Kidney tubule cell (primary cell): ENCODE data around the gene LHX2.

Source experiments
- DNase-seq: peaks from one replicate; pipeline ENCODE4 v3.0.0-alpha.2; 2018; ENCODE audit warnings: low spot score

LHX2 gene

DNA sequence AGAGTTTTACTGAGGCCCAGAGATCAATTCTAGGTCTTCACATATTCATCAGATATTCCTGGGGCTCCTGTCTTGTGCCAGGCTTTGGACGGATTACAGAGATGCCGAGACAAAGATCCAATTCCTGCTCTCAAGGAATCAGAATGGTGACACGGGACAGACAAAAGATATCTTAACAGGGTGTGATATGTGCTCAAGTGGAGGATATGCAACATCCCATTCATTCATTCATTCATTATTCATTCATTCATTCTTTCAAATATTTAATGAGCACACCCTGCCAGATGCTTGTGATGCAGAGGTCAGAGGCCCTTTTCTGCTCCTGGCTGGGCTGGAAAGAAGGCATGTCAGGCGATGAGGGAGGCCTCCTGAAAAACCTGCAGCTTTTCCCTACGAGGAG lies 21.8 kb downstream of the LHX2 start:
- DNase-seq = no peak

DNA sequence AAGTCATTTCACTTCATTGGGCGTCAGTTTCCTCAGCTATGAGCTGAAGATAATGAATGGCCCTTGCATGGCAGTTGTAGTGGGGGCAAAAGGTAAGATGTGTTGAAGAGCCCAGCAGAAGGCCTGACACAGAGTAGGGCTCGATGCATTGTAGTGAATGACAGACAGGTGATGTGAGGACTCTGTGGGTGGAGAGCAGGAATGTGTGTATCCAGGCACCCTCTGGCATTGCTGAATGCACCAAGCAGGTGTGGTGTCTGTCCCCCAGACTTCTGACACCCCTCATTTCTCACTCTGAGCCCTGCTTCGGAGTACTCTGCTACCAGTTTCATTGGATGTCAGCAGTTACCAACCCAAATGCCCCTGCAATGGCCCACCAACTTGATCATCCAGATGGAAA lies 22.4 kb downstream of the LHX2 start:
- DNase-seq = no peak

DNA sequence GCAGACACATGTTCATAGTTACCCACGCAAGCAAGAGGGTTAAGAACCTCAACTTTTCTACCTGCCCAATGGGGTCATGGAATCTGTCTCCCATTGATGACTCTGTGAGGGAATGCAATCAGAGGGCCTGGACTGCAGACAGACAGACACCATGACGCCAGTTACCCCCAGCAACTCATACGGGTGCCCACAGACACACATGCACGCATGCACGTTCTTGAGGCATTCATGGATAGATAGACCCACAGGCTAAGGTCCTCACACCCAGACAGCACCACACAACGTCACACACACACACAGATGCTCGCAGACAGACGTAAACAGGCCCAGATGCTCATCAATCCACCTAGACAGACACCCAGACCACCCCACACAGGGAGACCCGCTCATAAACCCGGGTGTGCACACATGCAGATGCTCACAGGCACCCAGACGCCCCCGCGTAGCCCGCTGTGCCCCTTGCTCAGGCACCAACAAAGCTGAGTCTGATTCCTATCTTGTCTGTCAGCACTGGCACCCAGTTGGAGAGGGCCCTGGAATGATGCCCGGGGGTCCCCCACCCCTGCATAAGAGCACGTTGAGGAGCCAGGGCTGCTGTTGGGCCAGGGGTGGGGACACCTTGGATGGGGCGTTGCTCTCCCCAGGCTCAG lies 23.6 kb downstream of the LHX2 start:
- no peak for DNase-seq

DNA sequence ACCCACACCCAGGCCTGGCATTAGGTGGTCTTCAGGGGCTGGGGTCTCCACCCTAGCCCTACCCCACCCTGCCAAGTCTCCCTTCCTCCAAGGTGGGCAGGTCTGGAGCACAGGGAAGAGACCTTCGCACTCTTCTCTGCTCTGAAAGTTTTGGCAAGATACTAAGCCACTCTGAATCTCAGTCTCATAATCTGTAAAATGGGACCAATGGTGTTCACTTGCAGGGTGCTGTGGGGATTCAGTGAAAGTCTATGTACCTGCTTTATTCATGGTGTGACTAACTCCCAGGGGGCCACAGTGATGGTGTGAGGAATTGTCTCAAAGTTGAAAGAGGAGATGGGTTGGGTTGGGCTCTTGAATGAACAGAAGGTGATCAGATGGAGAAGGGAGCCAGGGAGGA lies 25.0 kb downstream of the LHX2 start:
- DNase-seq = no peak

DNA sequence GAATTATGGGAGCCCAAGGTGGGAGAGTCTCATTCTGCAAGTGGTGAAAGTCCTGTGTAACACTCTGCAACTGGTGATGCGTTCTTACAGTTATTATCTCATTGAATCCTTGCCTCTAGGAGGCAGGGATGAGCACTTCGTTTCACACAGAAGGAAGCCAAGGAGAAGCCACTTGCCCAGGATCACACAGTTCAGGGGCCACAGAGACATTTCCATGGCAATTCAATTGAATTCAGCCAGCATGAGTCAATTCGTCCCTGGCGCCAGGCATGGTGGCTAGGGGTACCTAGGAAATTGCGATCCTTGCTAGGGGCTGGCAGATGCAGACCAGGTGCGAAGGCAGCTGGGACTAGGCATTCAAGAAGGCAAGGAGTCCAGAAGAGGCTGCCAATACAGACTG lies 26.2 kb downstream of the LHX2 start:
- DNase-seq = no peak

DNA sequence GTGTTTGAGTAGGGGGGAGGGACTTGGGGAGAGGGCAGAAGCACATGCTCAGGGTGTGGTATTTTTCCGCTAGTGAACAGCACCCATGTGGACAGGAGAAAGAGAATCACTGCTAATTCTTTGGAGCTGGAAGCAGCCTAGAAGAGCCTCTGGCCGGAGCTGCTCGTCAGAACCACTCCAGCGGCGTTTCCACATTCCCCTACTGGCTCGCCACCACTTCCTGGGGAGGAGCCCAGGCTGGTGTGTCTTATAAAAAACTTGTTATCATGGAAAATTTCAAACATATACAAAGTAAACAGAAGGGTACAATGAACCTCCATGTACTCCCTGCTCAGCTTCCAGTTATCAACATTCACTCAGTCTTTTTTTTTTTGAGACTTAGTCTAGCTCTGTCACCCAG lies 26.7 kb downstream of the LHX2 start:
- no peak for DNase-seq

DNA sequence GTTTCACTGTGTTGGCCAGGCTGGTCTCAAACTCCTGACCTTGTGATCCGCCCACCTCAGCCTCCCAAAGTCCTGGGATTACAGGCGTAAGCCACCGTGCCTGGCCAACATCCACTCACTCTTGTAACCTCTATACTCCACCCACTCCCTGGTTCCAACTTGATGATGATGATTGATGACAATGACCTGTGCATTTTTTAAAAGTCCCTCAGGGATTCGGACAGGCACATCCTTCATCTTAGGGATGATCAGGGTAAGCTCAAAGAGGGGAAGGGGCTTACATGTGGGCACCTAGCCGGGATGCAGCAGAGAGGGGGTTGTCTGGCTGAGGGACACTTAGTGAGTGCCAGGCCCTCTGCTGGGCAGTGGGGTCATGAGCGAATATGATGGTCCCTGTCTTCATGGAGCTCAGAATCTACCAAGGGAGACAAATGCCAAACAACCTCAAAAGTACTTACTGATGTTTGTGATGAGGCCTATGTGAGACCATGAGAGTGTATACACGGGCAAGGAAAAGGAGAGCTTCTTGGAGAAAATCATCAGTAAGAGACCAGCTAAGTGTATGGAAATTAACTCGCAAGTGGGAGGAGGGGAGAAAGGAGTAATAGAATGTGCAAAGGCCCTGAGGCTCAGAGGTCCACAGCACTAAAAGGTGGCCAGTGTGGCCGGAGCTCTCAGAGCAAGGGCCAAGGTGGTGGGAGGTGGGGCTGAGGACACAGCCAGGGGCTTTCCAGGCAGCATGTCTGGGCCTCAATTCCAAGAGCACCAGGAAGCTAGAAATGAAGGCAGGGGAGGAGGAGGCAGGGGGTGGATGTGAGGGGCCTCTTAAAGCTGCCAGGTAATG lies 27.4 kb downstream of the LHX2 start:
- no peak for DNase-seq

DNA sequence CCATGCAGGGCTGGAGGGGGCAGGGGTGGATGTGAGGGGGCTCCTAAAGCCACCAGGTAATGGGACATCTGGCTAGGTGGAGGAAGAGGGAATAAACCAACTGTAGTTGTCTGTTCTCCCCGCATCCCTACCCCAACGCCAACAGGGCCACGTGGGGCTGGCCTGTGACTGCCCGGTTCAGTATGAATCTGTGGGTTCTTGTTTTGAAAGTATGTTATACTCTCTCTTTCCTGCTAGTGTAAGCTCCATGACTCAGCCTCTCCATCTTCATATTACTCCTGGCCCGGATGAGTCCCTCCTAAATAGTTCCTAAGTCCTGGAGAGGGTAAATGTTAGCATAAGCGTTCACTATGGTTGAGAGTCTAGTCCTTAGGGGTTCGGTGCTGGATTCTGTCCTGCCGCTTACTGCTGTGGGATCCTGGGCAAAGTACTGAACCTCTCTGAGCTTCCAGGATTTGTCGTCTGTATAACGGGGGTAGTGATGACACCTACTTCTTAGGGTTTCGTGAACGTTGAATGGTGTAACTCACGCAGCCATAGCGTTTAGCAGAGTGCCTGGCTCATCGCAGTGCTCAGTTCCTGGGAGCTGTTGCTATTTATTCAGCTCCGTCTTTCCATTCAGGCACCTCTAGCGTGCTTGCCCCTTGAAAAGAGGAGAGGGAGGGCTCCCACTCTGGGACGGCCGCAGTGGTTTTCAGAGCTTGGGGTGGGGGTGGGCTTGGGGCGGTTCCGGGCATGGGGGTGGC lies 28.8 kb downstream of the LHX2 start:
- DNase-seq = no peak

DNA sequence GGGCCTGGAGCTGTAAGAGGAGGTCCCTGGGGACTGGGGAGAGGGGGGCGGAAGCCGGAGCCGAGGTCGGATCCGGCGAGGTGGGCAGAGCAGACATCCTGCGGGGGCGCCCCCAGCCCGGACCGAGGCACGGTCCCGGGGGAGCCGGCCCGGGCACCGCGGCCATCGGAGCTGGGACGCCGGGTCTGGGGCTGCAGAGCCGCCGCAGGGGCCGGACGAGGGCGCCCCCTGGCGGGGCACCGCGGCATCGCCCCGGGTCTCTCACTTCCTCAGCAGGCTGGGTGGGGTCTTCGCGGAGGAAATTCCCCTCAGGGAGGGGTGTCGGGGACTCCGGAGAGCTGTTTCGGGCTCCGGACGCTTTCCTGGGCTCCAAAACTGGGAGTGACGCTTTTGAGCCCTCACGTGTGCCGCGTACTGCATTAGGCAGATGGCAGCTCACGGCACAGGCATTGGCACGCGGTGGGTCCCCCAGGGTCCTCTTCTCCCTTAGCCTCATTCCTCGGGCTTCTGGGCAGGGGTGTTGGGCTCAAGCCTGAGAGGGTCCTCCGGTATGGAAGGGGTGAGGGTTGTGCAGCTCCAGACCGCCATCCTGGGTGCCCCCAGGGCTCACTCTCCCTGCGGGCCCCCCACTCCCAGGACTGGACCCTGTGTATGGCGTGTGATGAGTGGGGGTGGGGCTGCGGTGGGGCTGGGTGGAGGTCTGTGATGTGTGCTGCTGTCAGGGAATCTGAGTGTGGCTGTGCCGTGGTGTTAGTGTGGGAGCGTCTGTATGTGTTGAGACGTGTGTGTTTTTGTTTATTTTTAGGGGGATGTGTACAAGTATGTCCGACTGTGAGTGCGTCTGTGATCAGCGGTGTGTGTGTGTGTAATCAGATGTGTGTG lies 29.6 kb downstream of the LHX2 start:
- DNase-seq = peak; percentile 31

DNA sequence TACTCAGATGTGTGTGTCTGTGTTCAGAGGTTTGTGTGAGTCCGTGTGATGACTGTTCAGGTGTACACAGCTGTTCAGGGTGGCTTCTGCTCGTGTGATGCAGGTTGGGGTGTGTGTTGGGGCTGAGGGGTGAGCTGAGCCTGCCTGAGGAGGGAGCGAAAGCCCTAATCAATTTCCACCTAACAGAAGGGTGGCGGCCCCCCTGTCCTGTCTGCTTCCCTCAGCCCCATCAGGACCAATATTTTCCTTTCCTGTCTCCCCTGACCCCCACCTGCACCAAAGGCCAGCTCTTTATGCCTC lies 30.2 kb downstream of the LHX2 start:
- DNase-seq = no peak

DNA sequence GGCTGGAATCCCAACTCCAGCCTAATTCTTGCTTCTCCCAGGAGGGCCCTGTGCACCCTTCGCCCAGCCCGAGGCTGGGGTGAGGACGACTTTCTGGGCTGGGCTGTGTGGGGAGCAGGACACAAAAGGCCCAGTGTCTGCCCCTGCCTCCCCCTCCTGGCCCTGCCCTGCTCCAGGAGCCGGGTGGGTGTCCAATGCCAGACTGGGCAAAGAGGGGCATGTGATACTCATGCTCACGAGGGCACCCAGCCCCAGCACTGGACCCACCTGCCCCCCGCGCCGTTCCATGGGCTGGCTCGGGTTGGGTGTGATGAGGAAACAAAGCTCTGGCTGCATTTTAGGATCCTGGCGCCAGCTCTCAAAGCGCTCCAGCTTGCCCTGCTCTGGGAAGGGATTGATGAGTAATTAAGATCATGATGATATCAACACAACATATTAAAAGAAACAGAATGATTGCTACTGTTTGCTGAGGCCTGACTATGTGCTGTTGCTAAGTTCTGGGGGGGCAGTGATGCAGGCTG lies 30.7 kb downstream of the LHX2 start:
- no peak for DNase-seq

DNA sequence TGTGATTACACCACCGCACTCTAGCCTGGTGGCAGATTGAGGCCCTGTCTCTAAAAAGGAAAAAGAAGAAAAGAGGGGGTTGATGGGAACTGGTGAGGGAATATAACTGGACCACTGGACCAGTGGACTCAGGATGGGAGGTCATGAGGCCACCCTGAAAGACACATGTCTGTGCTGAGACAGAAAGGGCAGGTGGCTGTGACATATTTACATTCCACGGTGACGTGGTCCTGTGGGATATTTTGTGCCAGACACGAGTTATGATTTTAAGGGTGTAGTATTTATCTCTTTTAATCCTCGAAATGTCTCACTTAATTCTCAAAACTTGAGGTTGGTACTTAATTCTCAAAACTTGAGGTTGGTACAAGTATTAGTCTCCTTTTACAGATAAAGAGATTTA lies 32.9 kb downstream of the LHX2 start:
- no peak for DNase-seq

DNA sequence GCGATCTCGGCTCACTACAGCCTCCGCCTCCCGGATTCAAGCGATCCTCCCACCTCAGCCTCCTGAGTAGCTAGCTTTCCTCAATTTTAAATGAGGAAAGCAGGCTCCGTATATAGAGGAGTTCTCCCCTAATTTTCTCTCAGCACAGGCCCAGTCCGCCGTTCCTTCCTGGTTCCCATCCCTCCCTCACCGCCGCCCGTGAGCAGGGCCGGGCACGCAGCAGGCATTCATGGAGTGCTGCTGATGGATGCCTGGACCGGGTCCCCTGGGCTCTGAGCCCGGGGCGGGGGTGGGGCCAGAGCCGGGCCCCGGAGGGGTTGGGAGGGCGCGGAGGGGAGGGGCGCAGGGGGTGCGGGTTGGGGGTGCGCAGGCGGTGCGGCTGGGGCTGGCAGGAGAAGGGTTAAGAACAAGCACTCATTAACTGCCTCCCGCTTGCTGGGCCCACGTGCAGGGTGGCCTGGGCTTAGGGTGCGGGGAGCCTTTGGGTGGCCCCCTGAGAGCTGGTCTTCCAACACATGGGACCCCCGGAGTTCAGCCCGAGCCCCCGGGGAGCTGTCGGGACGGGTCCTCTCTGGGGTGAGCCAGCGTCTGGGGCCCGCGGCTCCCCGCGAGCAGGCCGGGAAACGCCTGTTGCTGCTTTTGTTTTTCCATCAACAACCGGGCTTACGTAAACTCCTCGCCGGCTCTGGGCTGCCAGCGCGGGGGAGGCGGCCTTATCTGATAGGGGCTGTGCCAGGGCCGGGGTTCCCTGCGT lies 33.7 kb downstream of the LHX2 start:
- DNase-seq = no peak

DNA sequence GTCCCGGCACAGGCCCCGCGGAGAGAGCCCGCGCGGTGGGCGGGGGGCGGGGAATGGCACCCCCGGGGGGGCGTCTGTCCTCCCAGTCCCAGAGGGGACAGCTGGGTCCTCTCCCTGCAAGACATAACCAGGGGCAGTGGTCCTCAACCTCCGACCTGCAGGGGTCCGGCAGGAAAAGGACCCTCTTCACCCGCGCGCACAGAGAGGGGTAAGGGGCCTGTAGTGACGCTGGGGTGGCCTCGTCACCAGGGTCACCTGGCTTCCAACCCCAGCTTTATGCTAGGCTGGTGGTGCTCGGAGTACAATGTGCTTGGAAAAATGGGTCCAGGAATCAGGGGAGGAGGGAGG lies 34.2 kb downstream of the LHX2 start:
- no peak for DNase-seq

DNA sequence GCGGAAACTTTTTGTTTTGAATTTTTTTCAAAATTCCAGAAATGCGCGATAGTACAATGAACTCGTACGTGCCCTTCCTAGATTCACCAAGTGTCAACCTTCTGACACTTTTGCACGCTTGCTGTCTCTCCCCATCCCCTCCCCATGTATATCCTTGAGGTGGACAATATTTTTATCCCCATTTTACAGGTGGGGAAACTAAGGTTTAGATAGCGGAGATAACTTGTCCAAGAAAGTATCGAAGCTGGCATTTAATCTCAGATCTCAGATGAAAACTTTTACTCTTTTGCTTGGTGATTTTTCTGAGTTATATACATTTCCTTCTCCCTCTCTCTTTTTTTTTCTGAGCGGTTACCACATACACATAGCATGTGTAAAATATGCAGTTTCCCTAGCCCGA lies 34.6 kb downstream of the LHX2 start:
- DNase-seq = no peak

DNA sequence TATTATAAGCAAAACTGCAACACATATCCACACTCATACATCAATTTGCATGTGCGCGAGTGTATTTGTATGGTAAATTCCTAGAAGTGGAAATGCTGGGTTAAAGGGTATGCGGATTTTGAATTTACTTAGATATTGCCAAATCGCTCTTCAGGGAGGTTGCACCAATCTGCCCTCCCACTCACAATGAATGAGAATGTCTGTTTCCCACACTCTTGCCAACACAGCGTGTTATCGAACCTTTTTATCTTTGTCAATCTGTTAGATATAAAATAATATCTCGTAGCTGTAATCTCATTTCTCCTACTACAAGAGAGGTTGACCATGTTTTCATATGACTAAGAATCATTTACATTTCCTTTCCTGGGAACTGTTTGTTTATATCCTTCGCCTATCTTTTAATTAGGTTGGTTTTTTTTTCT lies 35.7 kb downstream of the LHX2 start:
- DNase-seq = no peak

DNA sequence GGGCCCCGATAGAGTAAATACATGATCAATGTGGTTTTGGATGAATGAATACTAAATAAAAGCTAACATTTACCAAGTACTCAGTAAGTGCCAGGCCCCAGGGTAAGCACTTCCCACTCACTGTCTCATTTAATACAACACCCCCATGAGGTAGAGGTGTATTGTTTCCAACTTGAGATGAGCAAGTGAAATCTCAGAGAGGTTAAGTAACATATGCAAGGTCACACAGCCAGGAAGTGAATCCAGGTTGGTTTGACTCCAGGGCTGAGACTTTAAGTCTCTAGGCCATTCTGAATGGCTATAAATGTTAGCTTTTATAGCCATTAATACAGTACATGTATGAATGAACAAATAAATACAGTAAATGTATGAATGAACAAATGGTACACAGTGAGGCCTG lies 39.4 kb downstream of the LHX2 start:
- DNase-seq = no peak

DNA sequence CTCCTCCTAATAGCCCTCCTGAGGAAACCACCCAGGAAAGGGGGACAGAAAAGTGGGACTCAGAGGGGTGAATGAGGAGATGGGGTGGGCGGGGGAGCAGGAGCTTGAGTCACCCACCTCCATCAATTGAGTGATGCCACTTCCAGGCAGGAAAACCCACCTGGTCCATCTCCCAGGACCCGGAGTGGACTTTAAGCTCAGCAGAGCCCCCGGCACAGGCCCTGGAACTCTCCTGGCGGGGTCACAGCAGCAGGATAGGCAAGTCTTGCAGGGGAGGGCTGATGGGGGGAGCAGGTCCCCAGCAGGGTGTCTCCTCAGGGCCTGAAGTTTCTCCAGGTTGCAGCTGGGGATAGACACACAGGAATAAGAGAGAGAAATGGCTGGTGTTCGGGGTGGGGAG lies 40.8 kb downstream of the LHX2 start:
- no peak for DNase-seq

DNA sequence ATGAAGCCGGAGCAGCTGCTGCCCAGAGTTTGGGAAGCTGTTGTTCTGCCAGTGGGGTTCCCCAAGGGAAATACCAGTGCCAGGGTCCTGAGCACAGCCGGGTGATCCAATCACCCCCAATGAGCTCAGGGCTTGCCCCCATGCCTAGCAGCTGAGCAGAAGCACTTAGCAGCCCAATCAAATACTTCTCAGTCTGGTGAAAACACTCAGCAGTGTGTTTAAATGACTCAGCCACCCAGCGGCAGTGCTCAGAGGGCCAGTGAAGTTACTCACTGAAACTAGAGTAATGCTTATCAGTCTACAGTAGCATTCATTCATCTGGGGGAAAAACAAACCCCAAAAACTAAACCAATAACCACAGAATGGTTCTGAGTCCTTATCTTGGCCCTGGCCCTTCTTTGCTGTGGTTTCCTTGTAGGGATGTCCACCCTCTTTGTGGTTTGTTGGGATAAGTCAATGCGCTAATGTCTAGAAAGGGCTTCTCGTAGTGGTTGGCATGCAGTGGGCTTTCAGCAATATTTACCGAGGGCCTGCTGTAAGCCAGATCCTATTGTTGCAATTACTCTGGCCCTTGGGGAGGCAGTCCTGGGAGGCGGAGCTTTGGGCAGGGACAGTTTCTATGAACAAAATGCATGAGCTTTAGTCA lies 43.1 kb downstream of the LHX2 start:
- DNase-seq = peak; percentile 74

DNA sequence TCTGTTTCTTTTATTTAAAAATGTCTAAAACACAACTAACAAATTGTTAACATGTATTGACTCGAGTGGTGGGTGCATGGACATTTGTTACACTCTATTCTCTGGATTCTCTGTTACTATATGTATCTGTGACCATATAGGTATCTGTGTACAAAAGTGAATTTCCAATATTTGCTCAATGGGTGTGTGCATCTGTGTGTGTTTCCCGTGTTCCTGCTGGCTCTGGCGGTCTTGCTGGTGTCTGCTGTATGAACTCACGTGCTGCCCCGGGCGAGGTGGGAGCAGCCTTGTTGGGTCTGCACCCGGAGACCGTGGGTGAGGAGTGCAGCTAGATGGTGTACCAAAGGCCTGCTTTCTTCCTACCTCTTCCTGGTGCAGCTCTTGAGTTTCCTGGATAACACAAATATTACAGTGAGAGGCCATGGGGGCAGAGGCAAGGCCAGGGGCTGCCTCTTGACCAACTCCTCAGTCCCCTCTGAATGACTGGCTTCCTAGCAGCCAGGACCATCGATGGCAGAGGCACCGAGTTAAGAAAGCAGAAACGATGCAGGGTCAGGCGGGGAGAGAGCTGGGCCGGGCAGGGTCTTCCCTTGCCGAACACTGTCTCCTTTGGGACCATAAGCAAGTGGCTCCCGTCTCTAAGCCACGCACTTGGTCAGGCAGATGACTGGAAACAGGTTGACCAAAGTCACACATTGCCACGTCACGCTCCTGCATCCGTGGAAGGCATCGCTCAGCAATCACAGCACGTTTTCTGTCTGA lies 49.5 kb downstream of the LHX2 start:
- no peak for DNase-seq
